B cell (primary cell): Measurements from ENCODE around the gene XPO1. TPM values are rescaled to one million over a fixed set of nuclear protein-coding genes. Genes with fewer than 3 reads are reported as not detected.

Source experiments
- ATAC-seq: fragments of 200-7000 bp; cut with Tn5 transposase; one replicate; pipeline ENCODE4 v1.10.0; 2021; ENCODE audit warnings: low read depth, mild to moderate bottlenecking, moderate number of reproducible peaks, moderate library complexity
- CTCF ChIA-PET: fragments of 350-600 bp; sonication (Branson Sonifier 250); formaldehyde crosslinking; loops from one replicate; lab custom pipeline; 2021; ENCODE audit warnings: antibody characterized with exemption, inconsistent platforms; lab: Charles Lee
- POLR2A ChIA-PET: fragments of 350-600 bp; sonication (Branson Sonifier 250); formaldehyde crosslinking; loops from one replicate; lab custom pipeline; 2021; ENCODE audit warnings: antibody characterized with exemption; lab: Charles Lee
- DNase-seq: peaks from one replicate; pipeline ENCODE4 v3.0.0; 2013
- H2AFZ ChIP-seq: 2 replicates; pipeline ENCODE4 v1.6.1; 2012; ENCODE audit warnings: mild to moderate bottlenecking, low read depth, low read length; ENCODE audit not compliant: insufficient read depth, poor library complexity, severe bottlenecking
- H3K27ac ChIP-seq, 2 donors: 1 replicate in 1 of 2; 2 replicates in 1 of 2; pipeline ENCODE4 v1.5.1; 2012 to 2013; ENCODE audit warnings: low read length in 2 of 2, mild to moderate bottlenecking in 2 of 2, moderate library complexity in 1 of 2
- H3K27me3 ChIP-seq, 4 experiments: fragments of 200-600 bp in 1 of 4; sonication (generic) in 1 of 4; replicated peaks in 1 of 4; 1 replicate in 2 of 4; 2 replicates in 2 of 4; pipeline versions ENCODE4 v1.6.1 to v1.7.0; 2013 to 2016; ENCODE audit warnings: low read length in 3 of 4, mild to moderate bottlenecking in 2 of 4, mixed read lengths in 1 of 4, moderate library complexity in 1 of 4; ENCODE audit not compliant: insufficient read depth in 4 of 4, control insufficient read depth in 3 of 4; ENCODE audit errors: control extremely low read depth in 1 of 4
- H3K36me3 ChIP-seq, 2 experiments: replicated peaks in 1 of 2; 1 replicate in 1 of 2; 2 replicates in 1 of 2; pipeline versions ENCODE4 v1.6.1 to v1.7.1; 2013; ENCODE audit warnings: low read length in 1 of 2; ENCODE audit not compliant: insufficient read depth in 2 of 2, control insufficient read depth in 1 of 2; ENCODE audit errors: control extremely low read depth in 1 of 2, extremely low read depth in 1 of 2
- H3K4me1 ChIP-seq, 2 donors: fragments of 200-600 bp in 1 of 2; sonication (generic) in 1 of 2; 1 replicate in 1 of 2; 2 replicates in 1 of 2; pipeline versions ENCODE4 v1.5.1 to v1.6.1; 2013 to 2017; ENCODE audit warnings: low read length in 2 of 2; ENCODE audit not compliant: control insufficient read depth in 2 of 2, insufficient read depth in 2 of 2
- H3K4me2 ChIP-seq: replicated peaks from 2 replicates; pipeline ENCODE3; 2012; ENCODE audit warnings: mild to moderate bottlenecking, low read depth, low read length; ENCODE audit not compliant: poor library complexity, severe bottlenecking
- H3K4me3 ChIP-seq, 5 experiments: fragments of 200-600 bp in 1 of 5; sonication (generic) in 1 of 5; 1 replicate in 3 of 5; 2 replicates in 2 of 5; pipeline versions ENCODE4 v1.5.1 to v1.7.0; 2011 to 2016; ENCODE audit warnings: low read length in 4 of 5, mild to moderate bottlenecking in 4 of 5, low read depth in 2 of 5, control low read depth in 1 of 5, moderate library complexity in 1 of 5; ENCODE audit not compliant: insufficient read depth in 1 of 5; ENCODE audit errors: control extremely low read depth in 1 of 5, extremely low read depth in 1 of 5
- H3K79me2 ChIP-seq: fragments of 200-600 bp; sonication (generic); one replicate; pipeline ENCODE4 v1.6.0; 2016; ENCODE audit warnings: low read length; ENCODE audit not compliant: control insufficient read depth, insufficient read depth
- H3K9ac ChIP-seq: fragments of 200-600 bp; sonication (generic); 2 replicates; pipeline ENCODE4 v1.6.1; 2017; ENCODE audit warnings: mild to moderate bottlenecking, low read length, moderate library complexity
- H3K9me3 ChIP-seq, 3 donors: one replicate each; pipeline versions ENCODE4 v1.6.1 to v1.7.1; 2013; ENCODE audit warnings: low read length in 2 of 3; ENCODE audit not compliant: control insufficient read depth in 2 of 3, insufficient read depth in 1 of 3; ENCODE audit errors: control extremely low read depth in 1 of 3
- H4K20me1 ChIP-seq: 2 replicates; pipeline ENCODE4 v1.6.0; 2012; ENCODE audit warnings: mild to moderate bottlenecking, low read length; ENCODE audit not compliant: insufficient read depth, control insufficient read depth, poor library complexity, severe bottlenecking
- H3K27ac Mint-ChIP-seq: one replicate; pipeline ENCODE4 v1.8.0; 2021; ENCODE audit warnings: mixed read lengths
- H3K27me3 Mint-ChIP-seq: one replicate; pipeline ENCODE4 v1.8.0; 2021; ENCODE audit warnings: mixed read lengths
- H3K4me1 Mint-ChIP-seq: one replicate; pipeline ENCODE4 v1.8.0; 2021; ENCODE audit warnings: mixed read lengths
- H3K4me3 Mint-ChIP-seq: one replicate; pipeline ENCODE4 v1.8.0; 2021; ENCODE audit warnings: mixed read lengths
- H3K9me3 Mint-ChIP-seq: one replicate; pipeline ENCODE4 v1.8.0; 2022; ENCODE audit warnings: mixed read lengths; ENCODE audit not compliant: insufficient read depth
- CTCF ChIP-seq: fragments of 200-600 bp; IDR thresholded peaks from one replicate; pipeline ENCODE4 v1.8.0; 2022; ENCODE audit warnings: antibody characterized with exemption, mild to moderate bottlenecking
- EZH2 ChIP-seq: IDR thresholded peaks from 2 replicates; pipeline ENCODE4 v1.6.1; 2012; ENCODE audit warnings: borderline replicate concordance, low read depth, mild to moderate bottlenecking, moderate library complexity, low read length; ENCODE audit not compliant: insufficient read depth, poor library complexity, severe bottlenecking
- WGBS: methylation state at CpG from one replicate; pipeline ENCODE4 v1.1.5; 2013; ENCODE audit warnings: missing lambda C conversion rate; ENCODE audit not compliant: insufficient coverage; 5-methylcytosine and 5-hydroxymethylcytosine counted together
- intact Hi-C: fragments of 100-400 bp; cut with micrococcal nuclease; formaldehyde crosslinking; loops from one replicate; pipeline ENCODE4 v1.10.0; 2022
- polyA plus RNA-seq: library from polyadenylated mRNA; depleted of rRNA; stranded (reverse); fragments of >200 nt; gene quantifications from 2 replicates; pipeline ENCODE4 v1.2.3, GENCODE V29; 2012
- total RNA-seq, 2 donors: library from RNA; stranded (reverse); fragments of 120-200 nt in 1 of 2; gene quantifications; 1 replicate in 1 of 2; 2 replicates in 1 of 2; pipeline versions ENCODE4 v1.2.3 to v1.2.4, GENCODE V29; 2013 to 2022

Gene XPO1
- total and polyA plus RNA-seq, 2 donors (not counting 1 experiment from before 2014, with no cell fraction given) = 43.8 to 208 TPM

GRCh38 chr2:61443342-61444041 is 94.7 kb downstream of the XPO1 start:
- POLR2A ChIA-PET = interaction anchor here (0.6 to 0.7 kb wide), 2 partner anchors 33 to 87 kb away, joined by 4 to 5 read pairs; no protein-coding TSS in a partner anchor

More at GRCh38 chr2:61443342-61444041, 94.7 kb downstream of the XPO1 start:
- Histone ChIP-seq H3K79me2 (peaks cover 99% of the 10 kb centered on the region), H3K27ac (peak overlapping the region; percentile 15 to 28), H3K4me3 (no peak overlapping the region), H3K36me3 (no peaks in the 10 kb centered on the region), H3K9ac (no peak overlapping the region), H3K4me1 (peaks cover 50 to 57% of the 10 kb centered on the region in 2 donors), H4K20me1 (peaks cover 64% of the 10 kb centered on the region), H3K27me3 (no peaks in the 10 kb centered on the region), H3K9me3 (peaks cover 0 to 14% (median 0%) of the 10 kb centered on the region in 3 donors), H2AFZ (no peak overlapping the region), H3K4me2 (peak overlapping the region; percentile 47)
- ATAC-seq = peak; percentile 82
- Mint-ChIP-seq H3K4me3 (peak overlapping the region; percentile 72), H3K27ac (peak overlapping the region; percentile 66), H3K9me3 (peaks cover 8% of the 10 kb centered on the region), H3K4me1 (peaks cover 75% of the 10 kb centered on the region), H3K27me3 (no peaks in the 10 kb centered on the region)
- WGBS = 40% methylated on average over 2 of the region's 7 CpGs
- intact Hi-C loops = loop anchor here (1.0 to 2.0 kb wide), 2 partner anchors 17 to 27 kb away; partner anchors contain the start of gene USP34
- peak; percentile 74 for DNase-seq
- CTCF ChIA-PET = interaction anchor here (0.6 to 5.2 kb wide), 4 partner anchors 18 to 63 kb away, joined by 3 to 29 read pairs (median 4); no protein-coding TSS in a partner anchor
- TF ChIP-seq CTCF (no peak), EZH2 (no peak)
